Endothelial cell of umbilical vein (primary cell): ENCODE data around the gene MRPS35. TPM values are rescaled to one million over a fixed set of nuclear protein-coding genes. Genes with fewer than 3 reads are reported as not detected.

Source experiments
- BruUV-seq: library from RNA; stranded (reverse); fragments of 400-500 nt; replicated peaks from 2 replicates; lab custom pipeline; 2021; lab: Mats Ljungman, UMichigan
- CTCF ChIA-PET: fragments of 300-600, 350-600 bp; sonication (Branson Sonifier 250); formaldehyde crosslinking; loops from one replicate; lab custom pipeline; 2021; ENCODE audit warnings: antibody characterized with exemption, inconsistent platforms; lab: Charles Lee
- POLR2A ChIA-PET: fragments of 300-600, 350-600 bp; sonication (Branson Sonifier 250); formaldehyde crosslinking; loops from one replicate; lab custom pipeline; 2021; ENCODE audit warnings: antibody characterized with exemption, inconsistent platforms; lab: Charles Lee
- DNase-seq: peaks from one replicate; pipeline ENCODE4 v3.0.0-alpha.2; 2011; ENCODE audit warnings: low read depth, low spot score
- FAIRE-seq: peaks from 2 replicates; lab custom pipeline; 2011; peaks lifted over from hg19 to GRCh38; lab: Jason Lieb, UNC
- H2AFZ ChIP-seq: 2 replicates; pipeline ENCODE4 v1.6.0; 2012; ENCODE audit warnings: low read depth, low read length, control low read depth, inconsistent platforms
- H3K27ac ChIP-seq: 2 replicates; pipeline ENCODE4 v1.5.1; 2011; ENCODE audit warnings: low read depth, mild to moderate bottlenecking, control low read depth, low read length, moderate library complexity; ENCODE audit not compliant: insufficient read depth
- H3K27me3 ChIP-seq, 2 experiments: 2 replicates each; pipeline versions ENCODE4 v1.6.0 to v1.6.1; 2011; ENCODE audit warnings: low read length in 2 of 2, mixed read lengths in 1 of 2; ENCODE audit not compliant: control insufficient read depth in 2 of 2, insufficient read depth in 2 of 2
- H3K36me3 ChIP-seq, 2 experiments: 2 replicates in 1 of 2; 3 replicates in 1 of 2; pipeline ENCODE4 v1.5.1; 2011; ENCODE audit warnings: low read length in 2 of 2, mild to moderate bottlenecking in 1 of 2, moderate library complexity in 1 of 2; ENCODE audit not compliant: control insufficient read depth in 2 of 2, insufficient read depth in 2 of 2; ENCODE audit errors: extremely low read depth in 1 of 2
- H3K4me1 ChIP-seq: 3 replicates; pipeline ENCODE4 v1.5.1; 2011; ENCODE audit warnings: mild to moderate bottlenecking, low read length; ENCODE audit not compliant: control insufficient read depth, insufficient read depth; ENCODE audit errors: extremely low read depth
- H3K4me2 ChIP-seq: 2 replicates; pipeline ENCODE4 v1.6.1; 2011; ENCODE audit warnings: low read length, control low read depth, mixed read lengths; ENCODE audit not compliant: insufficient read depth
- H3K4me3 ChIP-seq, 3 experiments: fragments of 200-600 bp in 1 of 3; sonication (generic), shearing (Covaris generic) in 1 of 3; replicated peaks in 1 of 3; 2 replicates each; pipeline ENCODE4 v1.5.1; 2011 to 2016; ENCODE audit warnings: control low read depth in 3 of 3, low read length in 3 of 3, mild to moderate bottlenecking in 2 of 3, inconsistent platforms in 1 of 3, low read depth in 1 of 3, moderate library complexity in 1 of 3; ENCODE audit not compliant: insufficient read depth in 1 of 3
- H3K79me2 ChIP-seq: 2 replicates; pipeline ENCODE4 v1.6.0; 2012; ENCODE audit warnings: low read length, inconsistent platforms; ENCODE audit not compliant: control insufficient read depth, insufficient read depth
- H3K9ac ChIP-seq: replicated peaks from 2 replicates; pipeline ENCODE3; 2011; ENCODE audit warnings: low read length, control low read depth; ENCODE audit not compliant: insufficient read depth; ENCODE audit errors: extremely low read depth
- H3K9me1 ChIP-seq: replicated peaks from 3 replicates; pipeline ENCODE4 v1.6.0; 2011; ENCODE audit warnings: mild to moderate bottlenecking, low read length; ENCODE audit not compliant: control insufficient read depth, insufficient read depth; ENCODE audit errors: extremely low read depth
- H3K9me3 ChIP-seq: replicated peaks from 2 replicates; pipeline ENCODE4 v1.5.1; 2012; ENCODE audit warnings: low read length, inconsistent platforms; ENCODE audit not compliant: control insufficient read depth, insufficient read depth
- H4K20me1 ChIP-seq: replicated peaks from 2 replicates; pipeline ENCODE3; 2011; ENCODE audit warnings: mild to moderate bottlenecking, low read length; ENCODE audit not compliant: control insufficient read depth, insufficient read depth; ENCODE audit errors: extremely low read depth
- EZH2 ChIP-seq: IDR thresholded peaks from 2 replicates; pipeline ENCODE4 v1.6.1; 2012; ENCODE audit warnings: borderline replicate concordance, low read depth, mild to moderate bottlenecking, moderate library complexity, low read length, inconsistent platforms; ENCODE audit not compliant: severe bottlenecking
- FOS ChIP-seq: IDR thresholded peaks from 2 replicates; pipeline ENCODE4 v1.6.1; 2011; ENCODE audit warnings: mild to moderate bottlenecking, low read length, moderate library complexity, borderline replicate concordance; ENCODE audit not compliant: insufficient read depth
- GATA2 ChIP-seq: IDR thresholded peaks from 2 replicates; pipeline ENCODE4 v1.7.0; 2011; ENCODE audit warnings: low read depth, mild to moderate bottlenecking, moderate library complexity, mixed read lengths, low read length; ENCODE audit not compliant: insufficient read length, insufficient read depth
- JUN ChIP-seq: IDR thresholded peaks from 2 replicates; pipeline ENCODE4 v1.6.1; 2011; ENCODE audit warnings: borderline replicate concordance, low read depth; ENCODE audit not compliant: insufficient read length, insufficient read depth
- MYC ChIP-seq: IDR thresholded peaks from one replicate; pipeline ENCODE4 v1.6.1; 2011; ENCODE audit warnings: mild to moderate bottlenecking, low read depth, low read length
- POLR2A ChIP-seq: IDR thresholded peaks from 2 replicates; pipeline ENCODE4 v1.6.1; 2012; ENCODE audit warnings: low read depth, mild to moderate bottlenecking, control low read depth, low read length
- POLR2AphosphoS5 ChIP-seq: IDR thresholded peaks from 2 replicates; pipeline ENCODE4 v1.6.1; 2012; ENCODE audit warnings: low read depth, mild to moderate bottlenecking, control low read depth, low read length, moderate library complexity; ENCODE audit not compliant: insufficient read depth
- dilution Hi-C: fragments of 300-500 bp; cut with MboI; formaldehyde crosslinking; loops from one replicate; pipeline ENCODE4 v1.15.0; 2019; ENCODE audit warnings: low sequenced_read_pairs; ENCODE audit not compliant: extremely low pct_ligation_motif_present
- intact Hi-C: fragments of 100-400 bp; cut with micrococcal nuclease; formaldehyde crosslinking; loops from one replicate; pipeline ENCODE4 v1.10.0; 2022
- polyA plus RNA-seq, 4 experiments: library from polyadenylated mRNA; depleted of rRNA in 3 of 4; stranded (reverse) in 3 of 4; unstranded in 1 of 4; fragments of >200 nt; gene quantifications; 2 replicates each; pipeline versions ENCODE4 v1.2.1 to v1.2.3, GENCODE V29; 2011 to 2012; ENCODE audit warnings: missing spikeins in 1 of 4
- total RNA-seq: library from RNA; stranded (reverse); gene quantifications from 2 replicates; pipeline ENCODE4 v1.2.3, GENCODE V29; 2021
- TF ChIP-seq, protein P1 (sequence below): IDR thresholded peaks from 2 replicates; pipeline ENCODE4 v1.6.1; 2011; ENCODE audit not compliant: insufficient read depth, insufficient read length
- TF ChIP-seq, protein P2 (sequence below), 2 donors: IDR thresholded peaks; 1 replicate in 1 of 2; 2 replicates in 1 of 2; pipeline ENCODE4 v1.5.1; 2011; ENCODE audit warnings: low read length in 2 of 2, mild to moderate bottlenecking in 2 of 2, moderate library complexity in 2 of 2, control low read depth in 1 of 2, inconsistent platforms in 1 of 2, low read depth in 1 of 2; ENCODE audit not compliant: insufficient read depth in 1 of 2; ENCODE audit errors: extremely low read depth in 1 of 2

MRPS35 gene
- total and polyA plus RNA-seq, 2 donors (not counting 3 experiments of a cell fraction or from before 2014, with no cell fraction given) = 22.7 to 38.6 TPM

DNA sequence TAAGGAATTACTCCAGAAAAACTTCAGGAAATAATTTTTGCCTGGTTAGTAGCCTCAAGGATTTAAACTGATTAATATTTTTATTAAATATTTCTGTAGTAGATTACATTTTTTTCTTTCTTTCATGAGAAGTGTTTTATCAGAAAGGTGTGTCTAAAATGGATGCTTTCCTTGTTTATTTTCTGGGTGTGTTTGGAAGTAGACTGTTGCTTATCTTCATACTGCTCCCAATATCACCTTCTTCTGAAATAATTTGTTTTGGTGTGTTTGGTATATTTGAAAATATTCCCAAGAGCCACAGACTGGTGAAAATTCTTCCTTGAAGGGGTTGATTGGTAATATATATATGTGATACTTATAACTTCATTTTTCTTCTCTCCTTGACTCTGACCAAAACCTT is 24.5 kb upstream of the MRPS35 start:
- TF ChIP-seq MYC = no peak
- TF ChIP-seq JUN = no peak
- no peak for TF ChIP-seq FOS
- TF ChIP-seq POLR2A = no peak
- TF ChIP-seq GATA2 = no peak
- no peak for TF ChIP-seq EZH2
- TF ChIP-seq POLR2AphosphoS5 = no peak
- TF ChIP-seq, protein P1, sequence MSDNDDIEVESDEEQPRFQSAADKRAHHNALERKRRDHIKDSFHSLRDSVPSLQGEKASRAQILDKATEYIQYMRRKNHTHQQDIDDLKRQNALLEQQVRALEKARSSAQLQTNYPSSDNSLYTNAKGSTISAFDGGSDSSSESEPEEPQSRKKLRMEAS = no peak
- TF ChIP-seq, protein P2, sequence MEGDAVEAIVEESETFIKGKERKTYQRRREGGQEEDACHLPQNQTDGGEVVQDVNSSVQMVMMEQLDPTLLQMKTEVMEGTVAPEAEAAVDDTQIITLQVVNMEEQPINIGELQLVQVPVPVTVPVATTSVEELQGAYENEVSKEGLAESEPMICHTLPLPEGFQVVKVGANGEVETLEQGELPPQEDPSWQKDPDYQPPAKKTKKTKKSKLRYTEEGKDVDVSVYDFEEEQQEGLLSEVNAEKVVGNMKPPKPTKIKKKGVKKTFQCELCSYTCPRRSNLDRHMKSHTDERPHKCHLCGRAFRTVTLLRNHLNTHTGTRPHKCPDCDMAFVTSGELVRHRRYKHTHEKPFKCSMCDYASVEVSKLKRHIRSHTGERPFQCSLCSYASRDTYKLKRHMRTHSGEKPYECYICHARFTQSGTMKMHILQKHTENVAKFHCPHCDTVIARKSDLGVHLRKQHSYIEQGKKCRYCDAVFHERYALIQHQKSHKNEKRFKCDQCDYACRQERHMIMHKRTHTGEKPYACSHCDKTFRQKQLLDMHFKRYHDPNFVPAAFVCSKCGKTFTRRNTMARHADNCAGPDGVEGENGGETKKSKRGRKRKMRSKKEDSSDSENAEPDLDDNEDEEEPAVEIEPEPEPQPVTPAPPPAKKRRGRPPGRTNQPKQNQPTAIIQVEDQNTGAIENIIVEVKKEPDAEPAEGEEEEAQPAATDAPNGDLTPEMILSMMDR (IDR thresholded peaks at IDR 0.05; ENCODE audit: extremely low read depth in 1 of 2, insufficient read depth in 1 of 2, low read depth in 1 of 2, low read length in 2 of 2) = no peak
- Histone ChIP-seq H3K36me3 (peaks cover 30 to 36% of the 10 kb centered on the region in 2 experiments), H2AFZ (no peak overlapping the region), H4K20me1 (no peaks in the 10 kb centered on the region), H3K27ac (no peak overlapping the region), H3K9me1 (no peaks in the 10 kb centered on the region), H3K27me3 (no peaks in the 10 kb centered on the region), H3K9ac (no peak overlapping the region), H3K4me1 (no peaks in the 10 kb centered on the region), H3K9me3 (no peaks in the 10 kb centered on the region), H3K79me2 (no peaks in the 10 kb centered on the region), H3K4me2 (no peak overlapping the region), H3K4me3 (no peak overlapping the region)
- FAIRE-seq = no peak
- CTCF ChIA-PET = interaction anchor here (1.2 kb wide), 1 partner anchor 11 kb away, joined by 6 read pairs; the partner anchor contains the start of gene REP15
- dilution Hi-C loops = no loop called here
- BruUV-seq = no TSS peak
- intact Hi-C loops = no loop called here
- no peak for DNase-seq
- POLR2A ChIA-PET = no interaction called here
